Measurements from ENCODE around the gene MAP3K15. TPM values are rescaled to one million over a fixed set of nuclear protein-coding genes. Genes with fewer than 3 reads are reported as not detected.
A peak's percentile ranks its signal among the peaks of the same experiment; 100 is the strongest.
"Not testable (repeated sequence)": the region's sequence is repeated elsewhere in the genome, so short reads cannot be mapped to it uniquely, and the experiment has no call there.

The MAP3K15 gene
- total and polyA plus RNA-seq, 8 donors, result 0.32 to 7.1 (median 1.2) TPM

GRCh38 chrX:19462879-19463278 is 52.4 kb downstream of the MAP3K15 start:
- 89 to 96% methylated on average over 1 of the region's 1 CpG for WGBS, 2 donors

GRCh38 chrX:19462231-19462630 is 53.1 kb downstream of the MAP3K15 start:
- no peak overlapping the region for H3K4me3 ChIP-seq
- 78 to 91% methylated on average over 2 of the region's 2 CpGs for WGBS, 2 donors
- peaks cover 0 to 4% (median 0%) of the 10 kb centered on the region in 4 donors for H3K27me3 ChIP-seq
- no peaks in the 10 kb centered on the region for H3K4me1 ChIP-seq
- DNase-seq, result no peak
- intact Hi-C loops (cut with DNase I), result no loop called here
- no peak overlapping the region for H3K27ac ChIP-seq
- no peaks in the 10 kb centered on the region for H3K9me3 ChIP-seq
- FAIRE-seq, result no peak
- H3K36me3 ChIP-seq, result no peaks in the 10 kb centered on the region
- ATAC-seq, result no peak
- TF ChIP-seq, protein P1, sequence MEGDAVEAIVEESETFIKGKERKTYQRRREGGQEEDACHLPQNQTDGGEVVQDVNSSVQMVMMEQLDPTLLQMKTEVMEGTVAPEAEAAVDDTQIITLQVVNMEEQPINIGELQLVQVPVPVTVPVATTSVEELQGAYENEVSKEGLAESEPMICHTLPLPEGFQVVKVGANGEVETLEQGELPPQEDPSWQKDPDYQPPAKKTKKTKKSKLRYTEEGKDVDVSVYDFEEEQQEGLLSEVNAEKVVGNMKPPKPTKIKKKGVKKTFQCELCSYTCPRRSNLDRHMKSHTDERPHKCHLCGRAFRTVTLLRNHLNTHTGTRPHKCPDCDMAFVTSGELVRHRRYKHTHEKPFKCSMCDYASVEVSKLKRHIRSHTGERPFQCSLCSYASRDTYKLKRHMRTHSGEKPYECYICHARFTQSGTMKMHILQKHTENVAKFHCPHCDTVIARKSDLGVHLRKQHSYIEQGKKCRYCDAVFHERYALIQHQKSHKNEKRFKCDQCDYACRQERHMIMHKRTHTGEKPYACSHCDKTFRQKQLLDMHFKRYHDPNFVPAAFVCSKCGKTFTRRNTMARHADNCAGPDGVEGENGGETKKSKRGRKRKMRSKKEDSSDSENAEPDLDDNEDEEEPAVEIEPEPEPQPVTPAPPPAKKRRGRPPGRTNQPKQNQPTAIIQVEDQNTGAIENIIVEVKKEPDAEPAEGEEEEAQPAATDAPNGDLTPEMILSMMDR (IDR thresholded peaks at IDR 0.05), result no peak

More at GRCh38 chrX:19462879-19463278, 52.4 kb downstream of the MAP3K15 start:
- DNase-seq, result no peak
- no peaks in the 10 kb centered on the region for H3K4me1 ChIP-seq
- H3K9me3 ChIP-seq, result no peaks in the 10 kb centered on the region
- peaks cover 0 to 4% (median 0%) of the 10 kb centered on the region in 4 donors for H3K27me3 ChIP-seq
- FAIRE-seq, result no peak
- H3K36me3 ChIP-seq, result no peaks in the 10 kb centered on the region
- H3K4me3 ChIP-seq, result no peak overlapping the region
- intact Hi-C loops (cut with DNase I), result no loop called here
- H3K27ac ChIP-seq, result no peak overlapping the region
- no peak for ATAC-seq
- TF ChIP-seq, protein P1 (IDR thresholded peaks at IDR 0.05), result no peak

DNA sequence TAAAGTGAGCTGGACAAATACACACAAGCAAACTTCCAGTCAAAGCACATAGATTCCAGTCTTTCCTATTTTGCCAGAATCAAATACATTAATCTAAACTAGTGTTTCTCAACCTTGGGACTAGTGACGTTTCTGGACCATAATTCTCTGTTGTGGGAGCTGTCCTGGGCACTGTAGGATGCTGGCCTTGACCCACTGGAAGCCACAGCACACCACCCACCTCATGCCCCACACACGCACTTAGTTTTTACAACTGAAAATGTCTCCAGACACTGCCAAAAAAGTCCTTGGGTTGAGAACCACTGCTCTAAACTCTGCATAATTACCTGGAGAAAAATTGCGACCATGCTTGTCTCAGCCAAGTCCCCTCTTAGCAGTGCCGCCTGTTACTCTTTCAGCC is 57.6 kb downstream of the MAP3K15 start:
- FAIRE-seq, result no peak
- H3K4me1 ChIP-seq, result no peaks in the 10 kb centered on the region
- DNase-seq, result no peak
- H3K9me3 ChIP-seq, result no peaks in the 10 kb centered on the region
- no peaks in the 10 kb centered on the region for H3K36me3 ChIP-seq
- no peak overlapping the region for H3K4me3 ChIP-seq
- peaks cover 0 to 3% (median 0%) of the 10 kb centered on the region in 4 donors for H3K27me3 ChIP-seq
- intact Hi-C loops (cut with DNase I), result no loop called here
- no peak for ATAC-seq
- no peak overlapping the region for H3K27ac ChIP-seq
- TF ChIP-seq, protein P1 (IDR thresholded peaks at IDR 0.05), result no peak
- 72 to 76% methylated on average over 4 of the region's 4 CpGs for WGBS, 2 donors

- H3K27me3 ChIP-seq, result no peaks in the 10 kb centered on the region
- FAIRE-seq, result no peak
- intact Hi-C loops (cut with DNase I), result no loop called here
- no peak overlapping the region for H3K4me3 ChIP-seq
- no peaks in the 10 kb centered on the region for H3K36me3 ChIP-seq
- ATAC-seq, result peak; percentile 40 to 88 (median 84)
- H3K9me3 ChIP-seq, result no peaks in the 10 kb centered on the region
- 18 to 55% methylated on average over 7 of the region's 7 CpGs for WGBS, 2 donors
- H3K4me1 ChIP-seq, result no peaks in the 10 kb centered on the region
- DNase-seq, result peak in 3 of 6 donors; percentile 2 to 16 (median 16)
- no peak overlapping the region for H3K27ac ChIP-seq
- TF ChIP-seq, protein P1 (IDR thresholded peaks at IDR 0.05), result no peak
Observed at GRCh38 chrX:19448077-19448476, 67.2 kb downstream of the MAP3K15 start.

DNA sequence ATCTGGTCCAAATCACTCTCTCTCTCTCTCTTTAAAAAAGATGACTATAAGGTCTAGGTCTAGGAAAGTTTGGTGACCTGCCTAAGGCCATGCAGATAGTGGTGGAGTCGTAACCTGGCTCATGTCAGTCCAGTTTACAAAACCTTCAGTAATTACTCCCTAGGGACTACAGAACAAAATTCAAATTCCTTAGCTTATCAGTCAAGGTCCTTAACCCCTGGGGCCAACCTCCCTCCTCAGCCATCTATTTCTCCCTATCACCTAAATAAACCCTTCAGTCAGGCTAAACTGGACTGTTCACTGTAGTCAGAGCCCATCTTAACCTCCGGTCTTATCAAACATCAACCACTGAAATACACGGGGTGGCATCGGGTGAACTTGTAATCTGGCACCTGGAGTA is 68.9 kb downstream of the MAP3K15 start:
- FAIRE-seq (no peak), ATAC-seq (no peak)
- 54 to 57% methylated on average over 4 of the region's 4 CpGs for WGBS, 2 donors

GRCh38 chrX:19445772-19446171 is 69.5 kb downstream of the MAP3K15 start:
- H3K36me3 ChIP-seq; H3K4me1 ChIP-seq; DNase-seq; H3K4me3 ChIP-seq; H3K27me3 ChIP-seq; H3K9me3 ChIP-seq; intact Hi-C loops (cut with DNase I); FAIRE-seq; ATAC-seq; H3K27ac ChIP-seq: not testable (repeated sequence)
- 72 to 81% methylated on average over 10 of the region's 10 CpGs for WGBS, 2 donors

More for the DNA sequence above, 68.9 kb downstream of the MAP3K15 start:
- H3K27me3 ChIP-seq, result no peaks in the 10 kb centered on the region
- no peaks in the 10 kb centered on the region for H3K36me3 ChIP-seq
- no peak overlapping the region for H3K4me3 ChIP-seq
- TF ChIP-seq, protein P1 (IDR thresholded peaks at IDR 0.05), result no peak
- no peak for DNase-seq
- H3K9me3 ChIP-seq, result no peaks in the 10 kb centered on the region
- intact Hi-C loops (cut with DNase I), result no loop called here
- H3K27ac ChIP-seq, result no peak overlapping the region
- no peaks in the 10 kb centered on the region for H3K4me1 ChIP-seq
